Measurements from ENCODE around the gene ABCD4. TPM values are rescaled to one million over a fixed set of nuclear protein-coding genes. Genes with fewer than 3 reads are reported as not detected.

The ABCD4 gene
- total and polyA plus RNA-seq, 2 of the 4 experiments (the other 2 are of a cell fraction) = 12.2 to 20.4 TPM

- no peak overlapping the region for H3K56ac ChIP-seq (ENCODE audit: extremely low read depth, insufficient read depth, low read length)
These were observed 3.6 kb downstream of the ABCD4 start for GRCh38 chr14:74299061-74299545.

More at GRCh38 chr14:74299061-74299545, 3.6 kb downstream of the ABCD4 start:
- H3K79me1 ChIP-seq (ENCODE audit: low read depth in 1 of 2, low read length in 2 of 2) = peaks cover 13 to 68% of the 10 kb centered on the region in 2 experiments
- peak overlapping the region; percentile 1 for H2AK9ac ChIP-seq (replicated peaks; ENCODE audit: low read depth, low read length, poor library complexity)
- ChIA-PET CTCF (no interaction called here), POLR2A (ENCODE audit: unreplicated experiment) (interaction anchor here (0.6 kb wide), 1 partner anchor 11 kb away, joined by 11 read pairs; no protein-coding TSS in a partner anchor)
- H2AK5ac ChIP-seq (ENCODE audit: low read depth, low read length) = peak overlapping the region; percentile 31; the same call in 1 of the 2 replicates
- no peak overlapping the region for H2BK120ac ChIP-seq (ENCODE audit: low read depth, low read length)
- no peak overlapping the region for H4K8ac ChIP-seq (ENCODE audit: low read depth in 2 of 2, low read length in 2 of 2)
- 0 out of 2 replicates have a peak, but pooled peaks cover 3% of the 10 kb centered on the region for H3K9me1 ChIP-seq (ENCODE audit: insufficient read depth, low read length)
- H4K5ac ChIP-seq (ENCODE audit: low read depth, low read length) = no peak overlapping the region
- intact Hi-C loops (cut with micrococcal nuclease) (no loop called here), in situ Hi-C loops (cut with MboI; ENCODE audit: low sequenced_read_pairs) (no loop called here), dilution Hi-C loops (cut with HindIII; ENCODE audit: low sequenced_read_pairs, unreplicated experiment) (no loop called here)
- BruUV-seq (replicated peaks) = no TSS peak
- H4K91ac ChIP-seq (ENCODE audit: insufficient read depth, low read depth, low read length) = no peak overlapping the region
- peak; percentile 34 for DNase-seq
- no peak overlapping the region for H2BK5ac ChIP-seq (ENCODE audit: low read depth, low read length, poor library complexity, severe bottlenecking)
- H2BK15ac ChIP-seq (ENCODE audit: low read depth, low read length) = no peak overlapping the region
- H3K23ac ChIP-seq (ENCODE audit: low read depth, low read length) = no peak overlapping the region
- ATAC-seq (ENCODE audit: low read depth) = no peak
- H3K4ac ChIP-seq (ENCODE audit: low read depth, low read length) = no peak overlapping the region
- TF ChIP-seq ELK1 (IDR thresholded peaks at IDR 0.05; ENCODE audit: borderline replicate concordance, low read depth, low read length) = no peak
- TF ChIP-seq CEBPB (IDR thresholded peaks at IDR 0.05; ENCODE audit: low read depth, low read length) = no peak
- 0 out of 2 replicates have a peak, but pooled peaks have one; percentile 12 for TF ChIP-seq FOS (IDR thresholded peaks at IDR 0.05; ENCODE audit: low read depth, low read length)
- TF ChIP-seq SMC3 (IDR thresholded peaks at IDR 0.05; ENCODE audit: low read depth, low read length) = no peak
- no peak for TF ChIP-seq CHD1 (IDR thresholded peaks at IDR 0.05; ENCODE audit: low read depth, low read length)
- no peak for TF ChIP-seq RAD21 (IDR thresholded peaks at IDR 0.05; ENCODE audit: low read length)
- no peak overlapping the region for H3K4me3 ChIP-seq (ENCODE audit: insufficient read depth, low read depth, low read length)
- peak overlapping the region; percentile 74 for H2AFZ ChIP-seq (replicated peaks; ENCODE audit: low read length, poor library complexity)
- no peak overlapping the region; the same call in 1 of the 2 replicates for H3K4me2 ChIP-seq (ENCODE audit: low read depth, low read length)
- peaks cover 3% of the 10 kb centered on the region for H3K4me1 ChIP-seq (ENCODE audit: control insufficient read depth, insufficient read depth, low read length)
- H3K18ac ChIP-seq (ENCODE audit: low read depth, low read length) = no peak overlapping the region
- no peaks in the 10 kb centered on the region for H3K9me3 ChIP-seq (ENCODE audit: control insufficient read depth, insufficient read depth, low read length)
- 0 out of 2 replicates have a peak overlapping the region, but pooled peaks have one; percentile 3 for H3K14ac ChIP-seq (replicated peaks; ENCODE audit: low read depth, low read length)
- peaks cover 31% of the 10 kb centered on the region for H3K36me3 ChIP-seq (ENCODE audit: control insufficient read depth, insufficient read depth, low read length)
- peaks cover 15% of the 10 kb centered on the region; the same call in 1 of the 2 replicates for H4K20me1 ChIP-seq (ENCODE audit: insufficient read depth, low read length)
- H3K9ac ChIP-seq (ENCODE audit: low read depth, low read length) = no peak overlapping the region
- 60% methylated on average over 4 of the region's 10 CpGs; no CpG with 5 or more reads in 1 of the 2 experiments for WGBS, 2 experiments (ENCODE audit: extremely low coverage in 2 of 2, insufficient read length in 1 of 2)
- H3K27me3 ChIP-seq (ENCODE audit: control insufficient read depth, insufficient read depth, low read length) = no peaks in the 10 kb centered on the region
- H3K27ac ChIP-seq (ENCODE audit: insufficient read depth, low read length) = no peak overlapping the region
- no peak overlapping the region for H2BK20ac ChIP-seq (ENCODE audit: low read depth, low read length)

Data from IMR-90 (cell line).